Chondrocyte (in vitro differentiated cells): ENCODE data around the gene INPP4B. TPM values are rescaled to one million over a fixed set of nuclear protein-coding genes. Genes with fewer than 3 reads are reported as not detected.

Experiments
- DNase-seq: peaks from one replicate; pipeline ENCODE4 v3.0.0; 2021; ENCODE audit warnings: mixed read lengths, low spot score
- H3K27ac Mint-ChIP-seq: one replicate; pipeline ENCODE4 v1.8.0; 2021; ENCODE audit warnings: mild to moderate bottlenecking, moderate library complexity, mixed read lengths; ENCODE audit not compliant: unreplicated experiment
- H3K27me3 Mint-ChIP-seq: 2 replicates; pipeline ENCODE4 v1.8.0; 2021; ENCODE audit warnings: low read depth, mixed read lengths
- H3K36me3 Mint-ChIP-seq: 2 replicates; pipeline ENCODE4 v1.8.0; 2021; ENCODE audit warnings: low read depth, mixed read lengths
- H3K4me1 Mint-ChIP-seq: 2 replicates; pipeline ENCODE4 v1.8.0; 2021; ENCODE audit warnings: low read depth, mild to moderate bottlenecking, mixed read lengths
- H3K4me3 Mint-ChIP-seq: one replicate; pipeline ENCODE4 v1.8.0; 2021; ENCODE audit warnings: mild to moderate bottlenecking, moderate library complexity, mixed read lengths; ENCODE audit not compliant: unreplicated experiment
- H3K9me3 Mint-ChIP-seq: 2 replicates; pipeline ENCODE4 v1.8.0; 2021; ENCODE audit warnings: low read depth, mixed read lengths
- CTCF ChIP-seq: fragments of 200-600 bp; sonication (generic); IDR thresholded peaks from 2 replicates; pipeline ENCODE4 v1.5.0; 2021; ENCODE audit warnings: antibody characterized with exemption, mild to moderate bottlenecking, moderate library complexity
- total RNA-seq: library from RNA; stranded (reverse); gene quantifications from 3 replicates; pipeline ENCODE4 v1.2.1, GENCODE V29; 2021

Gene INPP4B
- total RNA-seq, 1 donor from 2014 or later: 30.0 TPM

- DNase-seq: no peak
- peaks cover 15% of the 10 kb centered on the region for H3K4me1 Mint-ChIP-seq
- H3K9me3 Mint-ChIP-seq: no peaks in the 10 kb centered on the region
- no peak overlapping the region for H3K27ac Mint-ChIP-seq
- no peaks in the 10 kb centered on the region for H3K27me3 Mint-ChIP-seq
- no peak overlapping the region for H3K4me3 Mint-ChIP-seq
- peaks cover 13% of the 10 kb centered on the region for H3K36me3 Mint-ChIP-seq
- TF ChIP-seq CTCF: no peak
Measured at GRCh38 chr4:142203505-142203904, 642.6 kb downstream of the INPP4B start.

- no peaks in the 10 kb centered on the region for H3K27me3 Mint-ChIP-seq
- peaks cover 13% of the 10 kb centered on the region for H3K36me3 Mint-ChIP-seq
- H3K4me1 Mint-ChIP-seq: peaks cover 22% of the 10 kb centered on the region
- no peak for DNase-seq
- TF ChIP-seq CTCF: no peak
- H3K4me3 Mint-ChIP-seq: no peak overlapping the region
- H3K27ac Mint-ChIP-seq: no peak overlapping the region
- no peaks in the 10 kb centered on the region for H3K9me3 Mint-ChIP-seq
Measured at GRCh38 chr4:142202404-142203332, 643.4 kb downstream of the INPP4B start.

GRCh38 chr4:142201041-142201440 lies 645.1 kb downstream of the INPP4B start:
- Mint-ChIP-seq H3K9me3 (no peaks in the 10 kb centered on the region), H3K4me3 (no peak overlapping the region), H3K4me1 (peaks cover 28% of the 10 kb centered on the region), H3K27ac (no peak overlapping the region), H3K27me3 (no peaks in the 10 kb centered on the region), H3K36me3 (peaks cover 10% of the 10 kb centered on the region)
- DNase-seq: no peak
- no peak for TF ChIP-seq CTCF

GRCh38 chr4:142194905-142195304 lies 651.2 kb downstream of the INPP4B start:
- DNase-seq: no peak
- H3K27ac Mint-ChIP-seq: no peak overlapping the region

GRCh38 chr4:142191901-142192300 lies 654.2 kb downstream of the INPP4B start:
- peaks cover 11% of the 10 kb centered on the region for H3K36me3 Mint-ChIP-seq
- H3K9me3 Mint-ChIP-seq: no peaks in the 10 kb centered on the region
- no peak overlapping the region for H3K4me3 Mint-ChIP-seq
- no peak overlapping the region for H3K27ac Mint-ChIP-seq
- no peak for DNase-seq
- no peaks in the 10 kb centered on the region for H3K27me3 Mint-ChIP-seq
- TF ChIP-seq CTCF: no peak
- H3K4me1 Mint-ChIP-seq: peaks cover 6% of the 10 kb centered on the region

More at GRCh38 chr4:142194905-142195304, 651.2 kb downstream of the INPP4B start:
- Mint-ChIP-seq H3K9me3 (no peaks in the 10 kb centered on the region), H3K4me3 (no peak overlapping the region), H3K27me3 (no peaks in the 10 kb centered on the region), H3K36me3 (peaks cover 11% of the 10 kb centered on the region), H3K4me1 (peaks cover 19% of the 10 kb centered on the region)
- no peak for TF ChIP-seq CTCF
